Epithelial cell of proximal tubule (primary cell): ENCODE data around the gene CBLN1. TPM values are rescaled to one million over a fixed set of nuclear protein-coding genes. Genes with fewer than 3 reads are reported as not detected.

Experiments used
- DNase-seq: peaks from one replicate; pipeline ENCODE4 v3.0.0-alpha.2; 2011; ENCODE audit warnings: low read depth
- H3K4me3 ChIP-seq: 2 replicates; pipeline ENCODE4 v1.5.1; 2011; ENCODE audit warnings: low read depth, mild to moderate bottlenecking, low read length
- total RNA-seq: library from RNA; depleted of rRNA; stranded (reverse); fragments of >200 nt; gene quantifications from 2 replicates; pipeline ENCODE4 v1.2.3, GENCODE V29; 2015
- TF ChIP-seq, protein P1 (sequence below): conservative IDR thresholded peaks from 2 replicates; pipeline ENCODE4 v1.5.1; 2012; ENCODE audit warnings: low read depth, mild to moderate bottlenecking, low read length

CBLN1 gene
- total RNA-seq, 1 donor from 2014 or later = not detected

DNA sequence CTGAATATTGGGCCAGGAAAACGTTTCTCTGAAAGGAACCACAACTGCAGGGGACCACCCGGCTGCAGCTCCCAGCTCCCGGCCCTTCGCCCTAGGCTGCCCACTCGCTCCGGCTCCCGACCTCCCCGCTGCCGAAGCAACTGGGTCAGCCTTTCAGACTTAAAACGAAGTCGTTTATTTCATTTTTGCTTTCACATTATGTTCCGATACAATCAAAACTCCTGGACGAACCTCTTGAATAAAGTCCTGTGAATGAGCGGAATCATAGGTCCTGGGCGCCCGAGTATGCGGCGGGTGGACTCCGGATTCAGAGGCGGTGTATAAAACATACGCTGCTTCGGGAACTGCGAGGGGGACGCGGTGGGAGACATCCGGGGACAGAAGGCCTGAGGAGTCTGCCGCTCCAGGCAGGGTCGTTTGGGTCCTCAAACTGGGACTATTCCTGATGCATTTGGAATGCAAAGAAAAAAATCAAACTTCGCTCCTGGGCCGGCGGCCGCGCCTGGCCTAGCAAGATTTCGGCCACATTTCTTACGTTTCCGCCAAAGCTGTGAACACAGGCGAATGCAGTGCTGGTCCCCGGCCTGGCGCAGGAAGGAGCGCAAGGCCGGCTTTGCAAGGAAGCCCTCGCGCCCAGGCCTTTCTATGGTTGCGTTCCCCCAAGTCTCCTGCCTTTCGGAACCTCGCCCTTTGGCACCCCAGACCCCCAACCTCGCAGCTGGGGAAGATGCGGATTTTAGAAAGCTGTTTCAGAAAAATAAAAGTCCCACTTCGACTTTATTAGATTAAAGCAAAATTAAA is 3.7 kb downstream of the CBLN1 start:
- H3K4me3 ChIP-seq = no peak overlapping the region
- TF ChIP-seq, protein P1, sequence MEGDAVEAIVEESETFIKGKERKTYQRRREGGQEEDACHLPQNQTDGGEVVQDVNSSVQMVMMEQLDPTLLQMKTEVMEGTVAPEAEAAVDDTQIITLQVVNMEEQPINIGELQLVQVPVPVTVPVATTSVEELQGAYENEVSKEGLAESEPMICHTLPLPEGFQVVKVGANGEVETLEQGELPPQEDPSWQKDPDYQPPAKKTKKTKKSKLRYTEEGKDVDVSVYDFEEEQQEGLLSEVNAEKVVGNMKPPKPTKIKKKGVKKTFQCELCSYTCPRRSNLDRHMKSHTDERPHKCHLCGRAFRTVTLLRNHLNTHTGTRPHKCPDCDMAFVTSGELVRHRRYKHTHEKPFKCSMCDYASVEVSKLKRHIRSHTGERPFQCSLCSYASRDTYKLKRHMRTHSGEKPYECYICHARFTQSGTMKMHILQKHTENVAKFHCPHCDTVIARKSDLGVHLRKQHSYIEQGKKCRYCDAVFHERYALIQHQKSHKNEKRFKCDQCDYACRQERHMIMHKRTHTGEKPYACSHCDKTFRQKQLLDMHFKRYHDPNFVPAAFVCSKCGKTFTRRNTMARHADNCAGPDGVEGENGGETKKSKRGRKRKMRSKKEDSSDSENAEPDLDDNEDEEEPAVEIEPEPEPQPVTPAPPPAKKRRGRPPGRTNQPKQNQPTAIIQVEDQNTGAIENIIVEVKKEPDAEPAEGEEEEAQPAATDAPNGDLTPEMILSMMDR = no peak
- no peak for DNase-seq

DNA sequence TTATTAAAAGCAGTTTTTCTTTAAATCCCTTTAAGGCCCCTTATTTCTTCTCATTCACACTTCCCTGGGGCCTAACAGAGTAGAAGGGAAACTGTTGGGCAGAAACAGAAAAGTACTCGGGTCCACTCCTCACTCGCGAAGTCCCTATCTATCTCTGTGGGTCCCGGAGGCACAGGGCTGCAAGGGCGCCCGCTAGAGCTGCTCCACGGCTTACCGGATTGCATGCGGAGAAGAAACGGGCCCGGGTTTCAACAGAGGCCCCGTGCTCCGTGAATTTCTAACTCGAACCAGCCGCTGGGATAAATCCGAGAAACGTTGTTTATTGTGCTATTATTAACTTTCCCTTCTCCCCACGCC is 4.3 kb downstream of the CBLN1 start:
- TF ChIP-seq, protein P1 = no peak
- DNase-seq = no peak
- no peak overlapping the region for H3K4me3 ChIP-seq

DNA sequence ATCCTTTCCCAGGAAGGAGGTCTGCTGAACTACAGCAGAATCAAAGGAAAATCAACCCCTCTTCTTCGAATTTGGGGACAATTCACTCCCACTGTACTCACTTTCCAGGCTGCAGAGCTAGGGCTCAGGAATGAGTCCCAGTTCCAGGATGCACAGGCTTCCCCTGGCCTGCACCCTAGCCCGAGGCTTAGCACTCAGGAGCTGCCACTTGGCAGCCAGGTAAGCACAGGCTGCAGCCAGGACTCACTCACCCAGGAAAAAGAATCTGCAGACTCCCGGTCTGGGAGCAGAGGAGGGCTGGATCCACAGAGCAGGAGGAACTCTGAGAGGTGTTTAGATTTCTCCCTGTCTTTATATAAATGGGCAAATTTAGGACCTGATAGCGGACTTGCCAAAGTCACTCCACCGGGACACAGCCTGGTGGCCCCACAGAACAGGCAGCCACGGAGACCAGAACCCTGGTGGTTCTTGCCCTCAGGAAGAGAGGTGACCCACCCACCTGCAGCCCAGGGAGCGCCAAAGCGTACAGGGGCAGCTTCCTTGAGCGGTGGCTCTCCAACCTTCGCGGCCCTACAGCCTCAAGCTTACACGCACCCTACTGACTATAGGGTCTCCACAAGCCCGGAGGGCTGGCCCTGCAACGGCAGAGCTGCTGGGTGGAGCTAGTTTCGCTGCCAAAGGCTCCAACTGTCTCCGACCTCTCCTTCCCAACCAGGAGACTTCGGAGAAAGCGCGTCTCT is 4.8 kb downstream of the CBLN1 start:
- TF ChIP-seq, protein P1 = no peak
- DNase-seq = no peak
- no peak overlapping the region for H3K4me3 ChIP-seq

DNA sequence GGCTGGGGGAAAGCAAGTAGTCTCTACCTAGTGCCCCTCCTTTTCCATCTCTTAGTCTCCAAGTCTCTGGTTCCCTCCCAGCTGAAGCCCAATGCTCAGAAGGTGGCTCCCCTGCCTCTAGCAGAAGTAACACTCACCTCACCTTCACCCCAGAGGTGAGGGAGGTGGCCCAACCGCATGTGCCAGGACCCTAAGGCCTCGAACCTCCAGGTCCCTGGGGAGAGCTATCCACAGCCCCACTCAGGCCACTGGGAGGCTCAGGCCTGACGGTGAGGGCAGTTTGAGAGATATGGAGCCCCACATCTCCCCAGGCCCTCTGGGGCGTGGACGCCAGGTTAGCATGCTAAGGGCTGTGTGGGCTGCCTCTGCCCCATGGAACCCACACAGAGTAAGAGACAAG is 5.8 kb downstream of the CBLN1 start:
- TF ChIP-seq, protein P1 = no peak
- no peak for DNase-seq
- no peak overlapping the region for H3K4me3 ChIP-seq

DNA sequence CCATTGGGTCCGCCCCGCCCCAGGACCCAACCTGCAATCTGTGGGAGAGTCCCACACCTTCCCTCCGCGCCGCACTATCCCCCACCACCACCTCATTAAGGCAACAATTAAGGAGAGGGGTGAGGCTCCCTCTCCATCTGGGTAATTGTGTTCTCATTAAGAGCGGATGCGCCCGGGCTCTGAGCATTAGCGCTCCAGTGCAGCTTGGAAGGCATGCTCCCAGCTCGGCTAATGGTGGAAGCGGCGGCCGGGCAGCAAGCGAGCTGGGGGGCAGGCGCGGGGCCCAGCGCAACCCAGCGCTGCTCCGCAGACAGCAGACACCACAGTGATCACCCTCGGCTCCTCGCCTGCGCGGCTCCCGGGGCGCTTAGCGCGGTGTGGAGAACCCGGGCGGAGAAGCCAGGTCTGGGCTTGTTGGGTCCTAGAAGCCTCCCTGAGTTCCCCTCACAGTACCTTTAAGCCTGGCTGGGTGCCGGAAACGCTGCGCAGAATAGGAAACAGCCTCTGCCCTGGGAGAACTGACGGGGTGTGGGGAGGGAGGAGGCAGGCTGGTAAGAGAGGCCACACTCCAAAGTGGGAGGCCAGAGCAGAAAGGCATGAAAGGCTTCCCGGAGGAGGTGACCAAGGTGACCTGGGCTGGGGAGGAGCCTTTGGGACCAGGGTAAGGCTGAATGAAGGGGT is 6.4 kb downstream of the CBLN1 start:
- H3K4me3 ChIP-seq = no peak overlapping the region
- TF ChIP-seq, protein P1 = no peak
- no peak for DNase-seq

DNA sequence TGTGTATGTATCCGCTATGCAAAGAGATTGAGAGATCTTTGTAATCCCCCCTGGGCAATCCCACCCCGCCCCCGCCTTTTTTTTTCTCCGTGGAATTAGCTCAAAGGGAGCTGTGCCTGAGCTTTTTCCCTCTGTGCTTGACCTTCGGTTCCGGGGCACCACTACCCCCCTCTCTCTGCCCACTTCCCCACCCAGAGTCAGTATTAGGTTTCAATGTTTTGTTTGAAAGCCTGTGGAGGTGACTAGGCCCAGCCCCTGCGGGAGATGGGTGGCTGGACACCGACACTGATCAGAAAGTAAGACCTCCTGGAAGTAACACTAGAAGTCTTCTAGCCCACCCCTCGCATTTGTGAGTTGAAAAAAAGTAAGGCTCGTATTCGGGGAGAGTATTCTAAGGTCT is 7.0 kb downstream of the CBLN1 start:
- TF ChIP-seq, protein P1 = no peak
- H3K4me3 ChIP-seq = no peak overlapping the region
- no peak for DNase-seq
